NCI-H82 treated with DMSO at 0.1 percent for 48 hours (cell line): ENCODE data around the gene VENTX.

ENCODE experiments used
- DNase-seq: peaks from one replicate; lab custom pipeline; 2025; ENCODE audit not compliant: unreplicated experiment; lab: John Stamatoyannopoulos, UW

VENTX gene

DNA sequence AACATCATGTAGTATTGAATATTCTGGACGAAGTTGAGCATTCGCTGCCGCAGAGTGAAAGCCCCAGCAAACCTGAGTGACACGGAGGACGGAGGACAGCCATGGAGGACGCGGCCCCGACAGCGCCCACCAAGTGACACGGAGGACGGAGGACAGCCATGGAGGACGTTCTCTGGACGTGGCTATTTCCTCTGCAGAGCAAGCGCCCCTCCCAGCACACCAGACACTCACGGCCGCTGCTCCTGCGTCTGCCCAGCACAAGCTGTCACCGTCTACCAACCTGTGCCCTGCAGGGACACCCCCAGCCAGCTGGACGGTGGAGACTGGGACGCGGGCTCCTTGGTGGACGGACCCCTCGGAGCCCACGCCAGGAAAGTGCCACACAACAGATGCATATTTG, 46.3 kb downstream of the VENTX start:
- DNase-seq, result no peak

DNA sequence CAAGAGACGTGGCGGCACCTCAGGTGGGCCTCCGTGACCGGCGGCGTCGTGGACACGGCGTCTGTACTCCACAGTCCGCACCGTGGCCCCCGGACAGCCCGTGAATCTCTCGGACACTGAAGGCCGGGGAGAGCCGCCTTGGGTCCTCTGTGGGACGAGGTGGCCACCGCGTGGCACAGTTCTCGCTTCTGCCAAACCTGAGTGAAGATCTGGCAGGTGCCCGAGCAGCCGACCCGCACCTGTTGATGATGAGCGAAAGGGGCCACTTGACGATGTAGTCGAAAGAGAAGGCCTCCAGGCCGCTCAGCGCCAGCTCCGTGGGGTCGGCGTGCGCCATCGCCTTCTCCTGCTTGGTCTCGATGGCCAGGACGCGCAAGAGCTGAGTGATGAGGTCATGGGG, 47.6 kb downstream of the VENTX start:
- DNase-seq, result no peak

DNA sequence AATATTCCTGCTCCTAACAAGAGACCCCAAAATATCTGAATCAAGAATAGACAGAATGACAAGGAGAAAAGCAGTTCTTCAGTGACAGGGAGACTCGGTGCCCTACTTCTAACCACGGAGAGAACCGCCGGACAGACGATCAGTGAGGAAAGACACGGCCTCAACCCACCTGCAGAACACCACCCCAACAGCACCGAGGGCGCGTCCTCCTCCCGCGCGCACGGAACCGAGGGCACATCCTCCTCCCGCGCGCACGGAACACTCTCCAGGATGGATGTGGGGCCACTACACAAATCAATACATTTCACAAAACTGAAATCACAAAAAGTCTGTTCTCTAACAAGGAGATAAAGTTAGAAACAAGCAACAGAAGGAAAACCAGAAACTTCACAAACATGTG, 48.7 kb downstream of the VENTX start:
- DNase-seq, result no peak

DNA sequence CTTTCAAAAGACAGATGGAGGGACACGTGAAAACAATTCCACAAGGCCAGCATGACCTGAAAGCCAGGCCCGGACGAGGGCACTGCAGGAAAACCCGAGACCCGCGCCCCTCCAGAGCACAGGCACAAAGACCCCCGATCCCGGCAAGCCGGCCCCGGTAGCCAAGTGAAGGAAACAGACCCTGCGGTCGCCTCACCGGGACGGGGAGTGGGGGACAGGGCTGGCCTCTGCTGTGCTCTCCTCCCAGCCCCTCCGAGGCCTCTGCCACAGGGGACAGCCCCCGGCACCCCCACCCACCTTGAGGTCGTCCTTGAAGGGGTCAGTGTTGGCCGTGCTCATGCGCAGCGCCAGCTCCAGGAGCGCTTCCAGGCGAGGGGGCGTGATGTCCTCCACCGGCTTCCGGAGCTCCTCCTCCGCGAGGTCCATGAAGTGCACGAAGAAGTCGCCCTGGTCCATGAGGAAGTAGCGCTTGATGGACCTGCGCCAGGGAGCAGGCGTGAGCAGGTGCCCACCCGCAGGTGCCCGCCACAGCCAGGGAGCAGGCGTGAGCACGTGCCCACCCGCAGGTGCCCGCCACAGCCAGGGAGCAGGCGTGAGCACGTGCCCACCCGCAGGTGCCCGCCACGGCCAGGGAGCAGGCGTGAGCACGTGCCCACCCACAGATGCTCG, 50.3 kb downstream of the VENTX start:
- no peak for DNase-seq

DNA sequence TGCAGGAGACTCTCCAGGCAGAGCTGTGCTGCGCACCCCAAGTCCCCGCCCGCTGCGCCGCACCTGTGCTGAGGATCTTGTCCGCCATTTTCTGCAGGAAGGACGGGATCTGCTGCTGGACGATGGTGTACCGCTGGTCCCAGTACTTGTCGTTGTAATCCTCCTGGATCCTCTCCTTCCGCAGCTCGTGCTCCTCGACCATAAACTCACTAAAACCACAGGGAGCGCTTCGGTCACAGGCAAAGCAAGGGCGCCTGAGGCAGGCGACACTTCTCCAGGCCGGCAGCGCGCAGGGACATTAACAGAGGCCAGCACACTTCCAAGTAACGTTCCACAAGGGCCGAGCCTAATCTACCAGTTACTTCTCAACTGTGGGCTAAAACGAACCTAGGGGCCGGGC, 52.1 kb downstream of the VENTX start:
- no peak for DNase-seq
